Measurements from ENCODE around the gene CCDC187. TPM values are rescaled to one million over a fixed set of nuclear protein-coding genes. Genes with fewer than 3 reads are reported as not detected.

Gene CCDC187
- total RNA-seq, 1 donor from 2014 or later: not detected

DNA sequence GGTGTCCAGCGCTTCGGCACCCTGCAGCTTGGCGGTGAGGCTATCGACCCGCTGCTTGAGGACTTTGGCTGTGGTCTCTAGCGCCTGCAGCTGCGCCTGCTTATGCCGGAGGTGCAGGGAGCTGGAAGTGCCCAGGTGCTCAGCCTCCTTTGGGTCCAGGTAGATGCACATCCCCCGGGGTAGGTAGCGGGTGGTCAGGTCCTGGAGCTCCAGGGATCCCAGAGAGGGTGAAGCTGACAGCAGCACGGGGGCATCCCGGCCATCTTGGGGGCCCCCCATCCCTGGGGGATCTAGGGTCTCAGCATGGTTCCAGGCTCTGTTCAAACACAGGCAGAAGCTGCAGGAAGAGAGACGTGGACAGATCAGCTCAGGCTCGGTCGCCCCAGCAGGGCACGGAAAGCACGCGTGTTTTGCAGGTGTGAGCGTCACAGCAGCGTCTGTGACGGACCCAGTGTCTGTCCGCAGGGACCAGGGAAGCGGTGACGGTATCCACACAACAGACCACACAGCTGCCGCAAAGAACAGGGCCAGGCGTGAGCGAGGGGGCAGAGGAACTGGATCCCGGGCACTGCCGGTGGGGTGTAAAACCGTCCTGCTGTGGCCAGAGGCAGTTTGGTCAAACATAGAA lies 17.4 kb downstream of the CCDC187 start:
- intact Hi-C loops (cut with micrococcal nuclease): no loop called here

DNA sequence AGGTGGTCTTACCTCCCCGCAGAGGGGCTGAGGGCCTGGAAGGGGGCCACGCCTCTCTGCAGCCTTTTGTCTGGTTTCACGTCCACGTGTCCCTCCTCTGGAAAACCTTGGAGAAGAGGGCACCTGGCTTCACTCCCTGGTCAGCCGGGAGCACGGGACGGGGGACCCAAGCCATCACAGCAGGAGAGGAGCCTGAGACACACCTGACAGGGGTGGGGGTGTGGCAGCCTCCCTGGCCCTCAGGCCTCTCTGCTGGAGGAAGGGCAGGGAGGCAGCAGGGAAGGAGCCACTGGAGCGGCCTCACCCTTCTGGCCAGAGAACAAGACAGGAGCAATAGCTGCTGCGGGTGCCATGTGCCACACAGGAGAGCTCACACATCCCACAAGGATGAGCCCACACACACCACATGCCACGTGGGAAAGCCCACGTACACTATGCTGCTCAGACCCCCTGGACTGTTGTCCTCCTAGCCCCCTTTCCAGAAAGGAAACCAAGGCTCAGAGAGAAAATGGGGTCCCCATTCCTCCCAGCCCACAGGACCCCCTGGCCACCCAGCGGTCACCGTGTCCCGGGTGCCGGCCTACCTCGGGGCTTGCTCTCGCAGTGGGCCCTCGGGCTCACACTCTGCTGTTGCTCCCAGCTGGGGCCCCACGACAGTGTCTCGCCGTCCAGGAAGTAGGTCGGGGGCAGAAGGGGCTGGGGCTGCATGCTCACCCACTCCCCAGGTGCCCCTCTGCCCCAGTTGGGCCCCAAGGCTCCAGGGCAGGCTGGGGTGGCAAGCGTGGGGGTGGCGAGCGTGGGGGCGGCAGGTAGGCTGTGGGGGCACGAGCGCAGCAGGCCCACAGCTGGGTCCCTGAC lies 18.2 kb downstream of the CCDC187 start:
- intact Hi-C loops (cut with micrococcal nuclease): no loop called here

DNA sequence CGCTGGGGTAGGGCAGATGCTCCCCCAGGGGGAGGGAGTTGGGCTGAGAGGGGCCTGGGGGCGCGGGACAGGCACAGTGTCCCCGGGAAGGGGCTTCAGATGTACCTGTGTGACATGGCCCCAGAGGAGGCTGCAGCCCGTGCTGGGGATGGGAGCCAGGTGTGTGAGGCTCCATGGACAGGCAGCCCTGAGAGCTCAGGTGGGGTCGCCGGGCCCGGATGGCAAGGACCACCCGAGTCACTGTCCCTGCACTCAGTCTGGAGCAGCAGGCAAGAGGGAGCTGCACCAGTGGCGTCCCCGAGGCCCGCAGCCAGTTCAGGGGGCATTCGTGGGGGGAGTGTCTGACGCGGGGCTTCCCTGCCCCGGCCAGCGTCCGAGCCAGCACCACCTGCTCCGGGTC lies 18.9 kb downstream of the CCDC187 start:
- intact Hi-C loops (cut with micrococcal nuclease): no loop called here

DNA sequence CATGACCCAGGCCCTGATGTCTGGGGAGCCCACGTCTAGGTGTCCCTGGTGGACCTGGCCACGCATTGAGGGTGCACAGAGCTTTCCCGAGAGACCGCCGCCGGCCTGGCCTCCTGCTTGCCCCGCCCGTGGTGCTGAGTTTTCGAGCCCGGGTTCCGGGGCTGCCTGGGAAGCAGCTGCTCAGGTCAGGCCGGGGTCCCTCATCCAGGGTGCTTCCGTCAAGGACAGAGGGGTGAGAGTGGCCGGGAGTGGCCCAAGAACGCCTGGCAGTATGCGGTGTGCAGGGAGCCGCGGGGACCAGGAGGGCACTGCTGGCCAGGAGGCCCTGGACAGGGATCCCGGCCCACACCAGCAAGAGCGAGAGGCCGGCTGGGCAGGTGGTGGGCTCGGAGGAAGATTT lies 19.6 kb downstream of the CCDC187 start:
- intact Hi-C loops (cut with micrococcal nuclease): no loop called here

DNA sequence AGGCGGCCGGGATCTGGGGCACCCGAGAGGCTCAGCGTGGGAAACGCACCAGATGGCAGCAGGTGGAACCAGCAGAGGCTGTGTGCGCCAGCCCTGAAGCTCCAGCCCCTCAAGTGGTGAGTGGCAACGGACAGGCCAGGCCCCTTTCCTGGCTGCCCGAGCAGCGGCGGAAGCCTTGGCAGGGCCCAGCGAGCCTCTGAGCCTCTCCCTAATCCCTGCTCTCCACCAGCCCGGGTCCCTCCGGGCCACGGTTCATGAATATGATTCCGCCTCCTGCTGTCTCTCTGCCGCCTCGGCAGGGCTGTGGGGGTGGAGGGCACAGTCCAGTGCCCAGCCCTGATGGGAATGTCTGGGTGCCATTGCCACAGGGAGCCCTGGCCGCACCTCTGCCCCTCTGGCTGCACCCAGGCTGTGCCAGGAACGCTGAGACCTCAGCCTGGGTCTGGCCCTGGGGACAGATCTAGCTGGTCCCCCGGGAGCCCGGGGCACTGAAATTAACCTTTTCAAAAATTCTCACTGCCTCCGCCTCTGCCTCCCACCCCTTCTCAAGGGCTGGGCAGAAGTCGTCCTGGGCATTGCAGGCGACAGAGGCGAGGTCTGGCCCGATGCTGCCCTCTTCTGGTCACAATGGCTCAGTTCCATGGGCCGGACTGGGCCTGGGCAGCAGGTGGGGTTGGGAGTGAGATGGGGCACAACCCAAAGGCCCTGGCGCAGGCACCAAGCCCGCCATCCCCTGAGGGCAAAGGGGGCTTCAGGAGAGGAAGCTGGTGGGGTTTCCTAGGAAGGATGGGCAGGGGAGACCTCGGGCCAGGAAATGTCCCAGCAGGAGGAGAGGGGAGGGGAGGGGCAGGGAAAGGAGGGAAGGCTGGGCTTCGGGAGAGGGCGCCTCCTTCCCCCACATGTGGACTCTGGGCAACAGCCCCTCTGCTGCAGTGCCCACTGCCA lies 20.3 kb downstream of the CCDC187 start:
- intact Hi-C loops (cut with micrococcal nuclease): loop anchor here (1.0 kb wide), 1 partner anchor 113 kb away; no protein-coding TSS in a partner anchor

DNA sequence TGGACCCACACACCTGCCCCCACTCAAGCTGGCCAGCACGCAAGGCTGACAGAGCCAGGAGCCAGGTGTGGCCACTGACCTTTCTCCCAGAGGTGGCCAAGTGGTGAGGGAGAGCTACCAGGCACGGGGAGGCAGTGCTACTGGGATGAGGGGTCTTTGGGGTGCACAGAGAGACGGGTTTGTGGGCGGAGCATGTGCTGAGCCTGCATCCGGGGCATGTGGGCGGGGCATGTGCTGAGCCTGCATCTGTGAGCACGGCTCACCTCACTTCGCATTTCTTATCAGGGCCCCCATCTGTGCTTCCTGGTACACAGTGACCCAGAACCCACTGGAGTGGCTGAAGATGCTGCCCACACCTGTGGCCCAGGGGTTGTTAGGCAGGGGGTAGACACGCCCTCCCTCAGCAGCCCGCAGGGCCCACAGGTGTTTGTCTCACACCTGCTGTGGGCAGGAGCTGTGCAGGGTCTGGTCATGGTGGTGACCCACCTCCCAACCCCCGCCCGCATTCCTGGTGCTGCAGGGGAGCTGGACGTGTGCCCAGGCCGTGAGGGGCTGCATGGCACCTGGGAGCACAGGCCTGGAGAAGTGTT lies 21.5 kb downstream of the CCDC187 start:
- intact Hi-C loops (cut with micrococcal nuclease): no loop called here

DNA sequence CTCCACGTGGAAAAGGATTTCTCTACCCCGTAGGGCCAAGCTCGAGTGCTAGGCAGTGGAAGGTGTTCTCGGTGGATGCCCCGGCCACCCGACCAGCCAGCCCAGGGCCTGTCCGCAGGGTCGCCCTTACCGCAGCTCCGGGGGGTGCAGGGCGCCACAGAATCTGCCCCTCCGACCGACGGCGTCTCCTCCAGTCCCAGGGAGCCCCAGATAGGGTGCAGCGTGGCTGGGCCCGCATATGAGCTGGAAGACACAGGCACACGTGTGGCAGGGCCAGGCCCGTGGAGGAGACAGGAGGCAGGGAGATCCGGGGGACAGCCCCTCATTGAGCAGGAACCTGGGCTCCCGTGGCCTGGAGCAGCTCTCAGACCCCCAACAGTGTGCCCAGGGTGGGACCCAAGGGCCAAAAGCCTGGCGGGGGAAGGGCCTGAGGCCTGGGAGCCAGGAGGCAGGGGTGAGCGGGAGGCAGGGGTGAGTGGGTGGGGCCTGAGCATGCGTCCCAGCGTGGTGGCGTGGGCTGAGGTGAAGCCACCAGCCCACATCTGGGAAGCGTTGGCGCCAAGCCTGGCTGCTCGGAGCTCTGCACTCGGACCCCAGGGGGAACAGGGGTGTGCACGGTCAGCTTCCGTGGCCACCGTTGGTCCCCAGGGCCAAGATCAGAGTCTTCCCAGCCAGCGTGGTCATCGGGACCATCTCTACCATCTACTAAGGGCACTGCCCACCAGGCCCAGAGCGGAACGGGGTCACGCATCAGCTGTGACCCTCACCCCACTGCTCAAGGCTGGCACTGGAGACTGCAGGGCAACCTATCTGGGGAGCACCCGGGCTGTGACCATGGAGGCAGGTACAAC lies 22.2 kb downstream of the CCDC187 start:
- intact Hi-C loops (cut with micrococcal nuclease): no loop called here

DNA sequence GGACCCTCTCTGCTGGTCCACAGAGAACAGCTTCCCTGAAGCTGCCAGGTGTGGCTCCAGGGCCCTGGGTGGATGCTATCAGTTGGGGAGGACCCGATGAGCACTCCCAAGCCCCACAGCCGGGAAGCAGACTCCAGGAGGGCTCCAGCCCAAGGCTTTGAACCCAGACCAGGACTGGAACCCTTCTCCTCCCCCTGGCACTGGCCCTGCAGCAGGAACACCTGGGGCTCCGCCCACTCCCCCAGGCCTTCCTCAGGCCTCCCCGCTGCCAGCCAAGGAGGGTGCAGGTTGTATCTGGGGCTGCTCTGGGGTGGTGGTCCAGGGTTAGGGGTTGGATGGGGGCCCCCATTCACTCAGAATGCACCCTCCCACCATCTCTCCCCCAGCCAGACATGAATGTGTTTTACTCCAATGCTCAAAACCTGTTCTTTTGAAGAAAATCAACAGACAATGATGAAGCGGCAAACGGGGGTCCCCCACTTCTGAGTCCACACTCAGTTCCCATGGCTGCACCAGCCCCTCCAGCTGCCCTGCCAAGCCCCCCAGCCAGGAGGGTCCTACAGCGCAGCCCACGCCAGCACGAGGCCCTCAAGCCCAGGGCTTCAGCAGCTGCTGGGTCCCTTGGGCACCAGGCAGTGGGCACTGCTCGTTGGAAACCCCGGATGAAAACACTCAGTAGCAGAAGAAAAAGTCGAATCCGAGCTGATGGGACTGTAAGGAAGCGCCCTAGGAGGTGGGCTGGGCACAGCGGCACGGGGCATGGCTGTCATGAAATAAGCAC lies 23.2 kb downstream of the CCDC187 start:
- intact Hi-C loops (cut with micrococcal nuclease): no loop called here

DNA sequence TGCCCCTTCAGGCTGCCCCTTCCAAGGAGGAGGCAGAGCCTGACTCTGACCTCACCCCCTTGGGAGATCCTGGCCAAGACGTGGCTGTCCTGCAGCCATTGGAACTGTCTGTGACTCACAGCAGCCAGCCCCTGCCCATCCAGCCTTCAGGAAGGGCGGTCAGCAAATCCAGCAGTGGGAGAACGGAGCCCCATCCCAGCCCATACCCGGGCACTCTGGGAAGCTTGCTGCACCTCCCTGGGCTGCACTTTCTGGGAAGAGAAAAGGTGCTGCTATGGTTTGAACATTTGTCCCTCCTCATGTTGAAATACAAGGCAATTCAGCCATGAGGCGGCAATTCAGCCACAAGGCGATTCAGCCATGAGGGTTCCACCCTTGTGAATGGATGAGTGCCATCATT lies 24.4 kb downstream of the CCDC187 start:
- intact Hi-C loops (cut with micrococcal nuclease): no loop called here

DNA sequence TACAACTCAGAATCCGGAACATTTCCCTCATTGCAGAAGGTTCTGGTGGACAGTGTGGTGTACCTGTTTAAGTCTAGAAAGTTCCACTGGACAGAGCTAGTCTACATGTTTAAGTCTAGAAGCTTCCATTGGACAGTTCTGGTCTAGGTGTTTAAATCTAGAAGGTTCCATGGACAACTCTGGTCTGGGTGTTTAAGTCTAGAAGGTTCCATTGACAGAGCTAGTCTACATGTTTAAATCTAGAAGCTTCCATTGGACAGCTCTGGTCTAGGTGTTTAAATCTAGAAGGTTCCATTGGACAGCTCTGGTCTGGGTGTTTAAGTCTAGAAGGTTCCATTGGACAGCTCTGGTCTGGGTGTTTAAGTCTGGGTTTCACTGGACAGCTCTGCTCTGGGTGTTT lies 25.0 kb downstream of the CCDC187 start:
- intact Hi-C loops (cut with micrococcal nuclease): no loop called here

DNA sequence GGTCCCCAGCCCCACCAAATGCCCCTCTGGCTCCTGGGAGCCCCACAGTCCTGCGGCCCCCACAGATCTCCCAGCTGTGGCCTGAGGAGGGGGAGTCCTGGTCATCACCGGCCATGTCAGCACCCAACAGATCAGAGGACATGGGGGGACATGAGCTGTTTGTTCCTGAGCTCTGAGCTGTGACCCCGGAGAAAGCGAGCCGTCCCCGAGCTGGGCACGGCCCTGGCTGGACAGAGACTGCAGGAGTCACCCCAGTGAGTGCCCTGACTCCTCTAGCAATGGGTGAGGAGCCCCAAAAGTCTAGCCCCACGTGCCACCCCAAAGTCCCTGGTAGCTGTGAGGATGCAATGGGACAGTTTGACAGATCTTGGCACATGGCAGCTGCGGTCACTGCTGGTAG lies 25.7 kb downstream of the CCDC187 start:
- intact Hi-C loops (cut with micrococcal nuclease): no loop called here

DNA sequence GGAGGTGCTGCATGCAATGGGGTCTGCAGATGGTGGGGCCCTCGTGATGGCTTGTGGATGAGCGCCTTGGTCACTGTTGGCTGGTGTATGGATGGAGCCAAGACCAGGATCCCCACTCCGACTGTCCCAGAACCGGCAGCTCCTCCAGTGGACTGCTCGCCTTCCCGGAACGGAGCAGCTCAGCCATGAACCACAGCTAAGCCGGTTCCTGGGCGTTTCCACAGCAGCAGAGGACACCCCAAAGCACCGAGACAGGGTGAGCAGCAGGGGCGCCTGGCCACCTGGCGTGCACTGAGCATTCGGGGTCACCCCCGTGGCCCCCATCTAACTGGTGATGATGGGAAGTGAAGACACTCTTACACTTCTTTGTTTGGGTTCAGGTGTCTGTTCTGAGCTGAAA lies 26.1 kb downstream of the CCDC187 start:
- intact Hi-C loops (cut with micrococcal nuclease): no loop called here

DNA sequence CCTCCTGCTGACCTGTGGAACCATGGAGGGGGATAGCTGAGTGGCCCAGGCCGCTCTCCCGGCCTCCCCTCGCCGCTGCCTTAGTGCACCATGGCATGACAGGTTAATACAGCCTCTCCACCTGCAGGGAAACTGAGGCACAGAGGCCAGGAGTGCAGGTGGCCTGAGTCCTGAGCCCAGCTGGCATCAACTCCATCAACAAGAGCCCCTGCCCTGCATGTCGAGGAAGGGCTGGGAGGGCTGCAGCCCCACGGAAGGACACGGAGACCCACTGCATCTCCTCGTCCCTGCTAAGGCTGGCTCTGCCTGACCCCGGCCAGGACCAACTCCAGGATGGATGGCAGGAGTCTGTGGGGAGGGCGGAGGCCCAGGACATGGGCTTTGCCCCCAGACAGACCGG lies 27.2 kb downstream of the CCDC187 start:
- intact Hi-C loops (cut with micrococcal nuclease): no loop called here

DNA sequence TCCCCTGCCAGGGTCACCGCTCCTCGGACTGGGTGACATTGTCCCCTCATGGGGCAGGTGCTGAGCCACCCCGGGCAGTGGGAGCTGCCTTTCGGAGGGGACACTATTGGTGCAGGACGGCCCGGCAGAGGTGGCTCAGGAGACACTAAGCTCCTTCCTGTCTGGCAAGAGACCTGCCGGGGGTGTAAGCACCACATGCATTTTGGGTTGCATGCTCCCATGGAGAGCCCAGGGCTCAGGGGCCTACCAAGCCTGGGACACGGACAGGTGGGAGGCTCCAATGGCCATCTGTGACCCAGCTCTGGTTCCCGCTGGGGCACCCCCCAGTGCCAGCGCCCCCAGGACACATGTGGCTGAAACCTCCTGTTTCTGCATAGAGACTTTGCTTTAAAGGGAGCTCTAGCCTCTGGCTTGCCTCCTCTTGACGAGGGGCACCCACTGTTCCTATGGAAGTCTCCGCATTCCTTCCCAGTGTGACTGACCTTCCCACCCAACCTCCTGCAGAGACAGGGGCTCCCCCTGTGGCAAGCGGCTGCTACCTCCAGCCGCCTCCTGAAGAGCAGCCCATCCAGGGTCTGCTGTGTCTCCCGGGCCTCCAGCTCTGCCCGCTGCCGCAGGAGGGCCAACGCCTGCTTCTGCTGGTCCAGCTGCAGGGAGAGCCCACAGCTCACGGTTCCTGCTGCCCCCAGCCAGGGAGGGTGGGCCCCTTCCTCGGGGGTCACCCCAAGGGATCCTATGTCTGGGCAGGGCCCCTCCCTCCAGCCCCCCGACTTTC lies 28.1 kb downstream of the CCDC187 start:
- intact Hi-C loops (cut with micrococcal nuclease): no loop called here

DNA sequence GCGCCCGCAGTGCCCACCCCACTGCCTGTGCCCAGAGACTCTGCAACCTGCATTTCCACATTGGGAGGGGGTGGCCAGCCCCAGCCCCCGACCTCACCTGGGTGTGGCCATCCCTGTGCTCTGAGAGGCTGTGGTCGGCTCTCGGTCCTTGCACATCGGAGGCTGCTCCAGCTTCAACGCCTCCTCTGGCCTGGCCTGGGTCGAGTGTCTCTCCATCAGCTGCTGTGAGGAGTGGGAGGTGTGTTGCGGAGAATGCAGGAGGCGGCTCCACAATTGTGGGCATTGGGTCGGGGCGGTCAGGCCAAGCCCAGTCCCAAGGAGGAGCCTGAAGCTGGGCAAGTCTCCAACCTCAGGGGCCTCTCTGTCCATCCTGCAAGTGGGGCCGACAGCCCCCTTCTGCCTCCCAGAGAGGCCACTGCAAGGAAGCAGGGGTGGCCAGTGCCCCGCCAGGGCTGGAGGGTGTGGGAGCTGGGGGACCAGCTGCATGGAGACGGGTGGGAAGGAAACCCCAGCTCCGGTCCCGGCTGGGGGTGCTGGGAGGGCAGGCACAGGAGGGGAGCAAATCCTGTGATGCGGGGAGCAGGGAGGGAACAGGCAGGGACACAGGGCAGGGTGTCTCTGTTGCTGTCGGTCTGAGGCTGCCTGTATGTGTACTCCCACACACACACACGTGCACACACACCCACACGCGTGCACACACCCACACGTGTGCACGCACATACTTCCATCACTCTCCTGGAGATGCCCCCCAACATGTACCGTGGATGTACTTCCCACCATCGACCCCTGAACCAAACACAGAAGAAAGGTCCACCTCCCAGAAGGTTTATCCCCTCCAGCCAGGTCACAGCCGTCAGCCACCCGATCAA lies 28.9 kb downstream of the CCDC187 start:
- intact Hi-C loops (cut with micrococcal nuclease): no loop called here

DNA sequence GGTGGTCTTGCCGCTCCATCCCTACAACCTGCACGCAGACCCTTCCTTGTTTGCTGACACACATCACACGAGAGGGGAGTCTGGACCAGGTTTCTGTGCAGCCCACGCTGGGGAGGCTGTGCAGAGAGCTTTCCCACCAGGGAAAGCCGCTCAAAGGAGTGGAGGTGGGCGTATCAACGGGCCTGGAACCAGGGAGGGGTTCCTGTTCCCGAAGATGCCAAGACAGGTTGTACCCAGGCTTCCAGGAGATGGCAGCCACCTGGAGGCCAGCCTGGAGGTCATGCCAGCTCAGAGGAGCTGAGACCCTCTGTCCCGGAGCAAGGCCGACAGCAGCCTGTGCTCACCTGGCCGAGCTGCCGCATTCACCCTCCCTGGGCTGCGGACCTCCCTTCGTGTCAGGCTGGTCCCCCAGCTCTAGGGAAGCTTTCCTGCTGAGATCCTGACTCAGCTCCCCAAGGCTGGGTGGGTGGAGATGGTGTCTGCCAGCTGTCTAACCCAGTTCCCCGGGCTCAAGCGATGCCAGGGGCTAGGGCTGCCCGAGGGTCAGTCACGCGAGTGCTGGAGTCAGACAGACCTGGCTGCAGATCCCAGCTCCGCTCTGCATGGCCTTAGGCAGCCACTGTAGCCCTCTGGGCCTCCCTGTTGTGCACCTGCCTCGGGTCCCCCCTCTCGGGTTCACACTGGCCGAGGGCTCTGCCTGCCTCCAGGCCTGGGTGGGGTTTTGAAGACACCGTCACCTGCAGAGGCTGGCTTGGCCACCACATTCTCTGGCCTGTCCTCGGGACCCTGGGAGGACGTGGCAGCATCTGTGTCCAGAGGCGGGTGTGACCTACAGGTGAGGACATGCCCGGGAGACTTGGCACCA lies 29.7 kb downstream of the CCDC187 start:
- intact Hi-C loops (cut with micrococcal nuclease): no loop called here

All from T-helper 2 cell treated with Interferon-gamma antibody and Interleukin-4, amounts not matched to agents 100 ng/mL and 5 ng/mL, for 36 hours (primary cell).